ENCODE measurements around the gene PAH.
"Not testable (repeated sequence)": the region's sequence is repeated elsewhere in the genome, so short reads cannot be mapped to it uniquely, and the experiment has no call there.

Gene PAH

GRCh38 chr12:102851246-102851645 lies 65.8 kb downstream of the PAH start:
- no peak for TF ChIP-seq CTCF (IDR thresholded peaks at IDR 0.05; ENCODE audit: borderline replicate concordance, control extremely low read depth, extremely low read depth, insufficient read depth, missing control alignments)
- in situ Hi-C loops (cut with MboI; ENCODE audit: low sequenced_read_pairs, unreplicated experiment) = no loop called here
- no peak for DNase-seq (ENCODE audit: low spot score)

- in situ Hi-C loops (cut with MboI; ENCODE audit: low sequenced_read_pairs, unreplicated experiment) = no loop called here
- DNase-seq (ENCODE audit: low spot score) = no peak
- TF ChIP-seq CTCF (IDR thresholded peaks at IDR 0.05; ENCODE audit: borderline replicate concordance, control extremely low read depth, extremely low read depth, insufficient read depth, missing control alignments) = no peak
Observed at GRCh38 chr12:102849722-102850447, 67.2 kb downstream of the PAH start.

- DNase-seq (ENCODE audit: low spot score) = no peak
Observed at GRCh38 chr12:102848832-102849231, 68.2 kb downstream of the PAH start.

GRCh38 chr12:102847131-102847530 lies 69.9 kb downstream of the PAH start:
- no peak for DNase-seq (ENCODE audit: low spot score)
- TF ChIP-seq CTCF (IDR thresholded peaks at IDR 0.05; ENCODE audit: borderline replicate concordance, control extremely low read depth, extremely low read depth, insufficient read depth, missing control alignments) = no peak
- in situ Hi-C loops (cut with MboI; ENCODE audit: low sequenced_read_pairs, unreplicated experiment) = no loop called here

More at GRCh38 chr12:102848832-102849231, 68.2 kb downstream of the PAH start:
- no peak for TF ChIP-seq CTCF (IDR thresholded peaks at IDR 0.05; ENCODE audit: borderline replicate concordance, control extremely low read depth, extremely low read depth, insufficient read depth, missing control alignments)
- in situ Hi-C loops (cut with MboI; ENCODE audit: low sequenced_read_pairs, unreplicated experiment) = no loop called here

GRCh38 chr12:102833687-102834441 lies 83.2 kb downstream of the PAH start:
- DNase-seq (ENCODE audit: low spot score) = peak; percentile 25
- in situ Hi-C loops (cut with MboI; ENCODE audit: low sequenced_read_pairs, unreplicated experiment) = no loop called here
- TF ChIP-seq CTCF (IDR thresholded peaks at IDR 0.05; ENCODE audit: borderline replicate concordance, control extremely low read depth, extremely low read depth, insufficient read depth, missing control alignments) = no peak

GRCh38 chr12:102832826-102833225 lies 84.2 kb downstream of the PAH start:
- in situ Hi-C loops (cut with MboI; ENCODE audit: low sequenced_read_pairs, unreplicated experiment) = not testable (repeated sequence)

GRCh38 chr12:102824218-102824835 lies 92.7 kb downstream of the PAH start:
- in situ Hi-C loops (cut with MboI; ENCODE audit: low sequenced_read_pairs, unreplicated experiment) = no loop called here
- peak; percentile 40 for DNase-seq (ENCODE audit: low spot score)
- no peak for TF ChIP-seq CTCF (IDR thresholded peaks at IDR 0.05; ENCODE audit: borderline replicate concordance, control extremely low read depth, extremely low read depth, insufficient read depth, missing control alignments)

More at GRCh38 chr12:102832826-102833225, 84.2 kb downstream of the PAH start:
- not testable (repeated sequence) for DNase-seq (ENCODE audit: low spot score)

Data from GM13976 (cell line).